ENCODE measurements around the gene MCF2L2. TPM values are rescaled to one million over a fixed set of nuclear protein-coding genes. Genes with fewer than 3 reads are reported as not detected.

MCF2L2 gene
- total and polyA plus RNA-seq, 9 donors, result 0.12 to 2.2 (median 0.61) TPM

DNA sequence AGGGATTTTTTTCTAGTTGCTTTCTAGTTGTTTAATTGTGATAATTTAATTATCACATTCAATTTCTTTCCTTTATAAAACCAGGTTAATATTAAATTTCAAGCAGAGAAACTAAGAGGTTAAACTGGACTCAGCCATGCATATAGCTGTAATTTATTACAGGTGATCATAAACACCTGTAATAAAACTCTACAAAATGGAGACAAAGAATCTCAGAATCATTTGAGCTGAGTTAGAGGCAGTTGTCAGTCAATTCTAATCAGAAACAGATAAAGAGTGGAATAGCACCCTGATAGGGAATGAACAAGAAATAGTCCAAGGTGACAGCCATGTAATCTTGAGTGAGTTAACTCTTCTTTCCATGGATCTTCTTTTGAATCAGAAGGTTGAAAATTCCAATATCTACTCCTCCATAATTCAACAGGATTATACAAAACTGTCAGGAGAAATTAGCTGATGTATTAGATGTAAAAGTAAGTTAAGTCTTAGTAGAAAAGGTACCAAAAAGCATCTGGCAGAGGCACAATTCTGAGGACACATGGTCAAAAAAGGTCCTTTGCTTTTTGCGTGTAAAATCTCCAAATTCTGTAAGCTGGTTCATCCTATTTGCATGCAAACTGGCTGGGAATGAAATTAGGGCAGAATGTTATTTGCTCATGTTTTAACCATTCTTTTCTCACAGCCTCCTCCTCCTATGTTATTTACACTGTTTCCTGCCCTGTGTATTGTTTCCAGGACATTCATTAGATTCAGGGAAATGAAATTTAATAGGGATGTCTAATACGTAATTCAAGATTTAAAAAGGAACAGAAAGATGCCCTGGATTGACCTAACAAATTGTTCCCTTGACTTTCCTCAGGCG, 214.8 kb downstream of the MCF2L2 start:
- 70 to 72% (median 71%) methylated on average over 3 of the region's 3 CpGs for WGBS, 3 donors
- no peaks in the 10 kb centered on the region for H3K27me3 ChIP-seq
- H3K27ac ChIP-seq, result no peak overlapping the region
- TF ChIP-seq POLR2A (IDR thresholded peaks at IDR 0.05) (no peak), EP300 (IDR thresholded peaks at IDR 0.05) (no peak)
- TF ChIP-seq, protein P1, sequence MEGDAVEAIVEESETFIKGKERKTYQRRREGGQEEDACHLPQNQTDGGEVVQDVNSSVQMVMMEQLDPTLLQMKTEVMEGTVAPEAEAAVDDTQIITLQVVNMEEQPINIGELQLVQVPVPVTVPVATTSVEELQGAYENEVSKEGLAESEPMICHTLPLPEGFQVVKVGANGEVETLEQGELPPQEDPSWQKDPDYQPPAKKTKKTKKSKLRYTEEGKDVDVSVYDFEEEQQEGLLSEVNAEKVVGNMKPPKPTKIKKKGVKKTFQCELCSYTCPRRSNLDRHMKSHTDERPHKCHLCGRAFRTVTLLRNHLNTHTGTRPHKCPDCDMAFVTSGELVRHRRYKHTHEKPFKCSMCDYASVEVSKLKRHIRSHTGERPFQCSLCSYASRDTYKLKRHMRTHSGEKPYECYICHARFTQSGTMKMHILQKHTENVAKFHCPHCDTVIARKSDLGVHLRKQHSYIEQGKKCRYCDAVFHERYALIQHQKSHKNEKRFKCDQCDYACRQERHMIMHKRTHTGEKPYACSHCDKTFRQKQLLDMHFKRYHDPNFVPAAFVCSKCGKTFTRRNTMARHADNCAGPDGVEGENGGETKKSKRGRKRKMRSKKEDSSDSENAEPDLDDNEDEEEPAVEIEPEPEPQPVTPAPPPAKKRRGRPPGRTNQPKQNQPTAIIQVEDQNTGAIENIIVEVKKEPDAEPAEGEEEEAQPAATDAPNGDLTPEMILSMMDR (IDR thresholded peaks at IDR 0.05), result no peak
- no peak for DNase-seq
- no peak overlapping the region for H3K4me3 ChIP-seq
- intact Hi-C loops (cut with DNase I), result no loop called here
- H3K36me3 ChIP-seq, result no peaks in the 10 kb centered on the region
- no peaks in the 10 kb centered on the region for H3K9me3 ChIP-seq
- H3K4me1 ChIP-seq (ENCODE audit: insufficient read depth), result no peaks in the 10 kb centered on the region

DNA sequence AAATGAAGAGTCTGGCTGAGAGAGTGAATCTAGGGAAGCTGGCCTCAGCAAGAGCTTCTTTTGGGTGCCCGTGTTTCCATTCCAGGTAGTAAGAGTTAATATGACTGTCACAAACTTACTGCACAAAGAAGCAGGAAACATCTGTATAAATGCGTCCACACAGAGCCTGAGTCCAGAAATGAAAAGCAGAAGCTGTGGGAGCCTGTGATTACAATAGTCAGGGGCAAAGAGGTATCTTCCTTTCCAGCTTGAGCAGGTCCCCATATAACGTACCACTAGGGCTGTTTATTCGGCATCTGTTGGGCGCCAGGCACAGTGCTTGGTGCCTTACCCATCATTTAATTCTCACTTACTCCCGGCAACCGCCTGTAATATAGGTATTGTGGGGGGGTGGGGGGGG, 215.9 kb downstream of the MCF2L2 start:
- no peak overlapping the region for H3K27ac ChIP-seq
- TF ChIP-seq POLR2A (IDR thresholded peaks at IDR 0.05) (no peak), EP300 (IDR thresholded peaks at IDR 0.05) (no peak)
- TF ChIP-seq, protein P1 (IDR thresholded peaks at IDR 0.05), result no peak
- H3K9me3 ChIP-seq, result no peaks in the 10 kb centered on the region
- DNase-seq, result no peak
- no peaks in the 10 kb centered on the region for H3K36me3 ChIP-seq
- no peak overlapping the region for H3K4me3 ChIP-seq
- H3K4me1 ChIP-seq (ENCODE audit: insufficient read depth), result no peaks in the 10 kb centered on the region
- intact Hi-C loops (cut with DNase I), result no loop called here
- WGBS, 3 donors, result 37 to 66% (median 46%) methylated on average over 7 of the region's 7 CpGs
- no peaks in the 10 kb centered on the region for H3K27me3 ChIP-seq

DNA sequence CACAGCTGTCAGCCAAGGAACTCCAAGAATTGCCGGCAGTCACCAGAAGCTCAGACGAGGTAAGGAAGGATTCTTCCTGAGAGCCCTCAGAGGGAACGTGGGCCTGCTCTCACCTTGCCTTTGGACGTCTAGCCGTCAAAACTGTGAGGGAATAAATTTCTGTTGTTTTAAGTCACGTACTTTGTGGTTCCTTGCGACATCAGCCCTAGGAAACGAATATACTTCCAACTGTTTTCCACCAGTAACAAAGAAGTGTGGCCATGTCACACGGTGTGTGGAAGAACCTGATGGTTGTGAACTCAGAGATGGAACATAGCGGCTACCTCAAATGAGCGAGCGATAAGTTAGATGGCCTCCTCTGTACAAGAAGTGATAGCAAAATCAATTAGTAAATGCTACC, 216.3 kb downstream of the MCF2L2 start:
- no peaks in the 10 kb centered on the region for H3K36me3 ChIP-seq
- no peaks in the 10 kb centered on the region for H3K9me3 ChIP-seq
- TF ChIP-seq POLR2A (IDR thresholded peaks at IDR 0.05) (no peak), EP300 (IDR thresholded peaks at IDR 0.05) (no peak)
- TF ChIP-seq, protein P1 (IDR thresholded peaks at IDR 0.05), result no peak
- no peak for DNase-seq
- intact Hi-C loops (cut with DNase I), result no loop called here
- no peaks in the 10 kb centered on the region for H3K27me3 ChIP-seq
- H3K4me3 ChIP-seq, result no peak overlapping the region
- 84 to 86% (median 85%) methylated on average over 12 of the region's 12 CpGs for WGBS, 3 donors
- H3K4me1 ChIP-seq (ENCODE audit: insufficient read depth), result no peaks in the 10 kb centered on the region
- H3K27ac ChIP-seq, result no peak overlapping the region

DNA sequence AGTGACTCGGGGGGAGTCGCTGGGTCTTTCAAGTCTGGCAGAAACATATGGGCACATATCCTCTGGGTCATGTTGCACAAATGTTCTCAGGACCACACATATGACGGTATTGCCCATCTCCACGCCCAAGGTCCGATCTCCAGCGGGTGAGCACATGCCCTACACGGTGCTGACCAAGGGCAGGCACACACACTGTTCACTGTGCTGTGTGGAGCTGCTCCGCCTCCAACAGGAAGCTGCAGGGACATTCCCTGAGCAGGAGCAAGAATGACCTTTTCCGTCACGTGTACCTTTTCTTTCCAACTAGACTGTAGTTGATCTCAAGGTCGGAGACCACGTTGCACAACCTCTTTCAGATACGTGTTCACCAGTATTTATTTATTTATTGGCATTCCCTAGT, 217.1 kb downstream of the MCF2L2 start:
- intact Hi-C loops (cut with DNase I), result no loop called here
- Histone ChIP-seq H3K4me3 (no peak overlapping the region), H3K4me1 (ENCODE audit: insufficient read depth) (no peaks in the 10 kb centered on the region), H3K9me3 (no peaks in the 10 kb centered on the region), H3K27ac (no peak overlapping the region), H3K36me3 (no peaks in the 10 kb centered on the region), H3K27me3 (no peaks in the 10 kb centered on the region)
- DNase-seq, result peak in 1 of 5 donors; percentile 21
- TF ChIP-seq EP300 (IDR thresholded peaks at IDR 0.05) (no peak), POLR2A (IDR thresholded peaks at IDR 0.05) (no peak)
- TF ChIP-seq, protein P1 (IDR thresholded peaks at IDR 0.05), result no peak
- WGBS, 3 donors, result 81 to 90% (median 88%) methylated on average over 13 of the region's 13 CpGs
